ENCODE data around the gene ERCC6. TPM values are rescaled to one million over a fixed set of nuclear protein-coding genes. Genes with fewer than 3 reads are reported as not detected.

Gene ERCC6
- total and polyA plus RNA-seq, 7 donors = 3.0 to 16.6 (median 10.9) TPM

DNA sequence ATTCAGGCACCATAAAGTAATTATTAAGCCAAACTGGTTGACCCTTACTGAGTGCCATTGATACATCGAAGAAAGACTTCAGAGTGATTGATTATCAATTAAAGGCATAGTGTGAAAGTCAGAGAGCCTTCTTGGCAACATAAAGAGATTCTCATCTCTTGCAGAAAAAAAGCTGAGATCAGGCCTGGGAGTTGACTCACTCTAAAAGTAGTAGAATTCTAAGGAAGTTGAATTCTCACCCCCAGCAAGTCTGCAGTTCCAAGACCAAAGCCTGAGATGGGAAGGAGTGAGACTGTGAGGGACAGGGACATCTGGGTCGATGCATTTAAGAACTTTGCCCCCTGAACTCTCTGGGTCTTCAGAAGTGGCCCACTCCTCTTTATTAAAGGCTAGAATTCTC is 21.6 kb upstream of the ERCC6 start:
- intact Hi-C loops (cut with DNase I) = no loop called here
- WGBS, 2 donors = 22 to 52% methylated on average over 2 of the region's 2 CpGs
- H3K27ac ChIP-seq = no peak overlapping the region
- no peak for TF ChIP-seq EP300 (IDR thresholded peaks at IDR 0.05)
- no peak for TF ChIP-seq CTCF (IDR thresholded peaks at IDR 0.05)
- no peak for TF ChIP-seq POLR2A (IDR thresholded peaks at IDR 0.05)
- no peak for TF ChIP-seq POLR2AphosphoS5 (IDR thresholded peaks at IDR 0.05)
- H3K27me3 ChIP-seq = peaks cover 0 to 14% (median 0%) of the 10 kb centered on the region in 3 donors
- no peaks in the 10 kb centered on the region for H3K36me3 ChIP-seq
- no peak overlapping the region for H3K4me3 ChIP-seq
- peaks cover 0 to 6% (median 0%) of the 10 kb centered on the region in 4 donors for H3K9me3 ChIP-seq
- no peak for DNase-seq
- H3K4me1 ChIP-seq = no peaks in the 10 kb centered on the region

GRCh38 chr10:49559476-49559875 is 20.6 kb upstream of the ERCC6 start:
- intact Hi-C loops (cut with DNase I) = no loop called here
- H3K9me3 ChIP-seq = peaks cover 0 to 6% (median 0%) of the 10 kb centered on the region in 4 donors
- H3K27me3 ChIP-seq = peaks cover 0 to 14% (median 0%) of the 10 kb centered on the region in 3 donors
- WGBS, 2 donors = 43 to 47% methylated on average over 1 of the region's 1 CpG
- no peak for DNase-seq
- H3K4me3 ChIP-seq = no peak overlapping the region
- H3K4me1 ChIP-seq = no peaks in the 10 kb centered on the region
- no peak for TF ChIP-seq POLR2A (IDR thresholded peaks at IDR 0.05)
- TF ChIP-seq POLR2AphosphoS5 (IDR thresholded peaks at IDR 0.05) = no peak
- no peak for TF ChIP-seq EP300 (IDR thresholded peaks at IDR 0.05)
- no peak for TF ChIP-seq CTCF (IDR thresholded peaks at IDR 0.05)
- H3K36me3 ChIP-seq = no peaks in the 10 kb centered on the region
- no peak overlapping the region for H3K27ac ChIP-seq

DNA sequence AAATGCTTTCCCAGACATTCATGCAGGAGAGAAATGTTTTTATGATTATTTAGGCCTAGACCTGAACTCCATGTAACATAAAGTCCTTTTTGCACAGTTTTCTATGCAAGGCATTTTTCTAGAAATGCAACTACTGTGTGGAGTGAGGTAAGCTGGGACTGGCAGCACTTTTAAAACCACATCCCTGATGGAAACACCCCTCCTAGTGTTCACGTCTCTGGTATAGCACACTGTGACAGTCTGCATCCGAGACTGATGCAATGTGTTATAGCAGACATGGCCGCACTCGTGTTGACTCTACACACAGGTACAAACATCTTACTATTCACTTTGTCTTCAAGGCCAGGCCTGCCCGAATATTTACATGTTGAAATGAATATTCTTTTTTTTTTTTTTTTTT is 19.3 kb upstream of the ERCC6 start:
- WGBS, 2 donors = 72 to 81% methylated on average over 5 of the region's 5 CpGs
- no peak overlapping the region for H3K4me3 ChIP-seq
- no peaks in the 10 kb centered on the region for H3K4me1 ChIP-seq

DNA sequence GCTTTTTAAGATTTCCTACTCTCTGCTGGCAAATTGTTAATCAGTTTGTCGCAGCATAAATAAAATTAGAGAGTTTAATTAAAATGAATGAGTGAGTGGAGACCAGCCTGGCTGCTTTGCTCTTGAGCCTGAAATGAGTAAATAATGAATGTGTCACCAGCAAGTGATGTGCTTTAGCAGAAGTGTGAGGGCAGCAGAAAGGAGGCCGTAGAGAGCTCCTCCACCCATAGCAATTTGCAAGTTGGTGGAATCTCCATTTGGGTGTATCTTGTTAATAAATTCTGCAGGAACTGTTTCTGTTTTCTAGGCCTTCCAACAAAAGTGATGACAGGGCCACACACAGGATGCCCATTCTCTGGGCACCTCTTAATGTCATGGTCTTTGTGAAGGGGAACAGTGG is 18.8 kb upstream of the ERCC6 start:
- H3K4me1 ChIP-seq = no peaks in the 10 kb centered on the region
- H3K4me3 ChIP-seq = no peak overlapping the region
- no peak overlapping the region for H3K27ac ChIP-seq
- 81 to 89% methylated on average over 2 of the region's 2 CpGs for WGBS, 2 donors
- H3K27me3 ChIP-seq = peaks cover 0 to 14% (median 0%) of the 10 kb centered on the region in 3 donors
- no peak for DNase-seq
- H3K36me3 ChIP-seq = no peaks in the 10 kb centered on the region
- H3K9me3 ChIP-seq = peaks cover 0 to 6% (median 0%) of the 10 kb centered on the region in 4 donors
- intact Hi-C loops (cut with DNase I) = no loop called here
- TF ChIP-seq CTCF (IDR thresholded peaks at IDR 0.05) (no peak), POLR2AphosphoS5 (IDR thresholded peaks at IDR 0.05) (no peak), EP300 (IDR thresholded peaks at IDR 0.05) (no peak), POLR2A (IDR thresholded peaks at IDR 0.05) (no peak)

More for the DNA sequence above, 19.3 kb upstream of the ERCC6 start:
- H3K9me3 ChIP-seq = peaks cover 0 to 6% (median 0%) of the 10 kb centered on the region in 4 donors
- H3K27ac ChIP-seq = no peak overlapping the region
- TF ChIP-seq CTCF (IDR thresholded peaks at IDR 0.05) (no peak), EP300 (IDR thresholded peaks at IDR 0.05) (no peak), POLR2A (IDR thresholded peaks at IDR 0.05) (no peak)
- no peaks in the 10 kb centered on the region for H3K36me3 ChIP-seq
- H3K27me3 ChIP-seq = peaks cover 0 to 14% (median 0%) of the 10 kb centered on the region in 3 donors
- intact Hi-C loops (cut with DNase I) = no loop called here
- no peak for DNase-seq

DNA sequence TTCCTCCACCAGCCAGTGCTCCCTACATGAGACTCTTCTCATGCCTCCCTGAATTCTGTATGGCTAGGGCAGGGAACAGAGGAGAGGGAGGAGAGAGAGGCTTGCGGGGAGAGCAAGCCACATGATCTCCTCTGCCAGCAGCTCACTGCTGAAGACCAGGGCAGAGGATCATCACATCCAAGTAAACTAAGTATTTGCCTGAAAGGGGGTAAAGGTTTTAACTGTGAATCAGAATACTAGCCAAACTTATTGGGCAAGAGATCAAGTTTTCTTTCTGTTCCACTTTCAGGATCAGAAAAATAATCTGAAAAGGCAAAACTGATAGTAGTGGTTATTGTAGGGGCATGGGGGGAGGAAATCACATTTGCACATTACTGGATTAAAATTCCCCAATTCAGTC is 17.8 kb upstream of the ERCC6 start:
- no peak for TF ChIP-seq EP300 (IDR thresholded peaks at IDR 0.05)
- TF ChIP-seq POLR2A (IDR thresholded peaks at IDR 0.05) = no peak
- TF ChIP-seq POLR2AphosphoS5 (IDR thresholded peaks at IDR 0.05) = no peak
- TF ChIP-seq CTCF (IDR thresholded peaks at IDR 0.05) = no peak
- peaks cover 0 to 14% (median 0%) of the 10 kb centered on the region in 3 donors for H3K27me3 ChIP-seq
- H3K9me3 ChIP-seq = peaks cover 0 to 6% (median 0%) of the 10 kb centered on the region in 4 donors
- H3K4me3 ChIP-seq = no peak overlapping the region
- intact Hi-C loops (cut with DNase I) = no loop called here
- H3K36me3 ChIP-seq = no peaks in the 10 kb centered on the region
- no peak for DNase-seq
- no peak overlapping the region for H3K27ac ChIP-seq
- WGBS, 2 donors = 83 to 88% methylated on average over 1 of the region's 1 CpG
- no peaks in the 10 kb centered on the region for H3K4me1 ChIP-seq

Measured in sigmoid colon (tissue), 7 donors.